GM23248 (cell line): ENCODE results near the gene CEP290. TPM values are rescaled to one million over a fixed set of nuclear protein-coding genes. Genes with fewer than 3 reads are reported as not detected.

ENCODE experiments used
- DNase-seq: peaks from one replicate; pipeline ENCODE4 v3.0.0-alpha.2; 2015
- H2AFZ ChIP-seq: fragments of 200-600 bp; sonication (generic); 2 replicates; pipeline ENCODE4 v1.6.1; 2016; ENCODE audit warnings: antibody characterized with exemption
- H3F3A ChIP-seq: fragments of 200-600 bp; sonication (generic); 2 replicates; pipeline ENCODE4 v1.6.1; 2016; ENCODE audit warnings: mild to moderate bottlenecking, antibody characterized with exemption, mixed run types; ENCODE audit not compliant: insufficient read depth
- H3K27ac ChIP-seq: fragments of 200-600 bp; sonication (generic); 2 replicates; pipeline ENCODE4 v1.5.1; 2016; ENCODE audit warnings: mild to moderate bottlenecking
- H3K27me3 ChIP-seq: fragments of 200-600 bp; sonication (generic); replicated peaks from 2 replicates; pipeline ENCODE4 v1.6.1; 2016; ENCODE audit warnings: mild to moderate bottlenecking; ENCODE audit not compliant: insufficient read depth
- H3K36me3 ChIP-seq: fragments of 200-600 bp; sonication (generic); 2 replicates; pipeline ENCODE4 v1.6.1; 2016; ENCODE audit warnings: low read depth, mild to moderate bottlenecking
- H3K4me1 ChIP-seq: fragments of 200-600 bp; sonication (generic); 2 replicates; pipeline ENCODE4 v1.6.1; 2016; ENCODE audit warnings: mild to moderate bottlenecking; ENCODE audit not compliant: insufficient read depth
- H3K4me2 ChIP-seq: fragments of 200-600 bp; sonication (generic); one replicate; pipeline ENCODE4 v1.6.1; 2016; ENCODE audit warnings: mild to moderate bottlenecking; ENCODE audit not compliant: unreplicated experiment
- H3K4me3 ChIP-seq: fragments of 200-600 bp; sonication (generic); 2 replicates; pipeline ENCODE4 v1.5.1; 2016; ENCODE audit warnings: mild to moderate bottlenecking
- H3K79me2 ChIP-seq: fragments of 200-600 bp; sonication (generic); 2 replicates; pipeline ENCODE4 v1.6.1; 2016; ENCODE audit warnings: mild to moderate bottlenecking; ENCODE audit not compliant: insufficient read depth
- H3K9ac ChIP-seq: fragments of 200-600 bp; sonication (generic); 2 replicates; pipeline ENCODE4 v1.6.1; 2016; ENCODE audit warnings: mild to moderate bottlenecking
- H3K9me2 ChIP-seq: fragments of 200-600 bp; sonication (generic); 2 replicates; pipeline ENCODE4 v1.6.1; 2016; ENCODE audit warnings: mixed run types, mild to moderate bottlenecking, moderate library complexity; ENCODE audit not compliant: insufficient read depth
- H3K9me3 ChIP-seq: fragments of 200-600 bp; sonication (generic); one replicate; pipeline ENCODE4 v1.6.1; 2017; ENCODE audit warnings: low read depth
- H4K20me1 ChIP-seq: fragments of 200-600 bp; sonication (generic); 2 replicates; pipeline ENCODE4 v1.6.0; 2016; ENCODE audit not compliant: insufficient read depth
- EZH2 ChIP-seq: fragments of 200-600 bp; sonication (generic); IDR thresholded peaks from 2 replicates; pipeline ENCODE4 v1.6.1; 2018; ENCODE audit warnings: antibody characterized with exemption, mild to moderate bottlenecking; ENCODE audit not compliant: insufficient read depth, poor library complexity, severe bottlenecking
- EZH2phosphoT487 ChIP-seq: fragments of 200-600 bp; sonication (generic); IDR thresholded peaks from 2 replicates; pipeline ENCODE4 v1.6.1; 2018; ENCODE audit warnings: antibody characterized with exemption, moderate library complexity, mild to moderate bottlenecking, low read depth; ENCODE audit not compliant: insufficient read depth
- WGBS, 2 experiments: methylation state at CpG; one replicate each; pipeline ENCODE4 v1.1.6; 2015 to 2017; ENCODE audit warnings: low lambda C conversion rate in 2 of 2, low coverage in 1 of 2; ENCODE audit errors: missing lambda C conversion rate in 2 of 2; 5-methylcytosine and 5-hydroxymethylcytosine counted together
- in situ Hi-C: fragments of 300-500 bp; cut with MboI; formaldehyde crosslinking; loops from 2 replicates; pipeline ENCODE4 v1.15.0; 2020
- polyA plus RNA-seq: library from polyadenylated mRNA; unstranded; fragments of >200 nt; fragmentation: Nextera tagmentation; extraction: Ambion mirVana; gene quantifications from 2 replicates; pipeline ENCODE4 v1.2.1, GENCODE V29; 2016
- total RNA-seq: library from RNA; depleted of rRNA; stranded (reverse); fragments of >200 nt; shearing (Covaris generic); gene quantifications from 2 replicates; pipeline ENCODE4 v1.2.3, GENCODE V29; 2014

The CEP290 gene
- total and polyA plus RNA-seq, 2 experiments from 2014 or later = 6.4 to 14.2 TPM

- Histone ChIP-seq H2AFZ (no peak overlapping the region), H3K4me1 (peaks cover 27% of the 10 kb centered on the region), H3F3A (peaks cover 29% of the 10 kb centered on the region), H3K4me3 (no peak overlapping the region), H3K9me3 (no peaks in the 10 kb centered on the region), H3K27me3 (no peaks in the 10 kb centered on the region), H3K27ac (peak overlapping the region; percentile 22; the same call in 1 of the 2 replicates), H4K20me1 (no peaks in the 10 kb centered on the region), H3K9ac (no peak overlapping the region), H3K4me2 (no peak overlapping the region), H3K79me2 (no peaks in the 10 kb centered on the region), H3K9me2 (no peaks in the 10 kb centered on the region), H3K36me3 (peaks cover 4% of the 10 kb centered on the region; the same call in 1 of the 2 replicates)
- in situ Hi-C loops = no loop called here
- 83% methylated on average over 2 of the region's 2 CpGs for WGBS, 2 experiments
- no peak for DNase-seq
- no peak for TF ChIP-seq EZH2
- TF ChIP-seq EZH2phosphoT487 = no peak
Measured at GRCh38 chr12:88185279-88185678, 43.4 kb upstream of the CEP290 start.

- in situ Hi-C loops = no loop called here
- no peaks in the 10 kb centered on the region for H3K9me3 ChIP-seq
- no peaks in the 10 kb centered on the region for H3K79me2 ChIP-seq
- H2AFZ ChIP-seq = no peak overlapping the region
- TF ChIP-seq EZH2phosphoT487 (no peak), EZH2 (no peak)
- no peak overlapping the region for H3K9ac ChIP-seq
- peaks cover 4% of the 10 kb centered on the region; the same call in 1 of the 2 replicates for H3K36me3 ChIP-seq
- H3K4me1 ChIP-seq = peaks cover 27% of the 10 kb centered on the region
- H3K27me3 ChIP-seq = no peaks in the 10 kb centered on the region
- H4K20me1 ChIP-seq = no peaks in the 10 kb centered on the region
- DNase-seq = no peak
- H3K9me2 ChIP-seq = no peaks in the 10 kb centered on the region
- no peak overlapping the region for H3K27ac ChIP-seq
- H3K4me3 ChIP-seq = no peak overlapping the region
- no peak overlapping the region for H3K4me2 ChIP-seq
- 98% methylated on average over 3 of the region's 3 CpGs for WGBS, 2 experiments
- peaks cover 29% of the 10 kb centered on the region for H3F3A ChIP-seq
Measured at GRCh38 chr12:88184196-88184595, 42.3 kb upstream of the CEP290 start.

GRCh38 chr12:88182416-88182815, 40.5 kb upstream of the CEP290 start:
- no peak overlapping the region for H3K4me3 ChIP-seq
- DNase-seq = no peak
- WGBS, 2 experiments = 94 to 95% methylated on average over 3 of the region's 3 CpGs
- TF ChIP-seq EZH2 (no peak), EZH2phosphoT487 (no peak)
- H3K9ac ChIP-seq = no peak overlapping the region
- H3K4me2 ChIP-seq = no peak overlapping the region
- H3K79me2 ChIP-seq = no peaks in the 10 kb centered on the region
- H3K27ac ChIP-seq = no peak overlapping the region
- no peaks in the 10 kb centered on the region for H3K9me2 ChIP-seq
- H3K27me3 ChIP-seq = no peaks in the 10 kb centered on the region
- peaks cover 13% of the 10 kb centered on the region for H3K4me1 ChIP-seq
- in situ Hi-C loops = no loop called here
- H4K20me1 ChIP-seq = no peaks in the 10 kb centered on the region
- H3K9me3 ChIP-seq = no peaks in the 10 kb centered on the region
- H3K36me3 ChIP-seq = peaks cover 4% of the 10 kb centered on the region
- peaks cover 15% of the 10 kb centered on the region for H3F3A ChIP-seq
- no peak overlapping the region for H2AFZ ChIP-seq

- Histone ChIP-seq H3K9me3 (no peaks in the 10 kb centered on the region), H3K4me1 (peaks cover 13% of the 10 kb centered on the region), H3K4me3 (no peak overlapping the region), H3K79me2 (no peaks in the 10 kb centered on the region), H3K27ac (no peak overlapping the region), H3K9me2 (no peaks in the 10 kb centered on the region), H3F3A (peaks cover 15% of the 10 kb centered on the region; the same call in 1 of the 2 replicates), H4K20me1 (no peaks in the 10 kb centered on the region), H3K9ac (no peak overlapping the region), H3K36me3 (peaks cover 4% of the 10 kb centered on the region), H3K27me3 (no peaks in the 10 kb centered on the region), H2AFZ (no peak overlapping the region), H3K4me2 (no peak overlapping the region)
- in situ Hi-C loops = no loop called here
- TF ChIP-seq EZH2phosphoT487 (no peak), EZH2 (no peak)
- WGBS, 2 experiments = 96 to 97% methylated on average over 3 of the region's 3 CpGs
- no peak for DNase-seq
Measured at GRCh38 chr12:88181881-88182280, 40.0 kb upstream of the CEP290 start.
